Endothelial cell of umbilical vein (primary cell): ENCODE data around the gene ARHGEF12. TPM values are rescaled to one million over a fixed set of nuclear protein-coding genes. Genes with fewer than 3 reads are reported as not detected.

Experiments used
- BruUV-seq: library from RNA; stranded (reverse); fragments of 400-500 nt; replicated peaks from 2 replicates; lab custom pipeline; 2021; lab: Mats Ljungman, UMichigan
- CTCF ChIA-PET: fragments of 300-600, 350-600 bp; sonication (Branson Sonifier 250); formaldehyde crosslinking; loops from one replicate; lab custom pipeline; 2021; ENCODE audit warnings: antibody characterized with exemption, inconsistent platforms; lab: Charles Lee
- POLR2A ChIA-PET: fragments of 300-600, 350-600 bp; sonication (Branson Sonifier 250); formaldehyde crosslinking; loops from one replicate; lab custom pipeline; 2021; ENCODE audit warnings: antibody characterized with exemption, inconsistent platforms; lab: Charles Lee
- DNase-seq: peaks from one replicate; pipeline ENCODE4 v3.0.0-alpha.2; 2011; ENCODE audit warnings: low read depth, low spot score
- FAIRE-seq: peaks from 2 replicates; lab custom pipeline; 2011; peaks lifted over from hg19 to GRCh38; lab: Jason Lieb, UNC
- H2AFZ ChIP-seq: 2 replicates; pipeline ENCODE4 v1.6.0; 2012; ENCODE audit warnings: low read depth, low read length, control low read depth, inconsistent platforms
- H3K27ac ChIP-seq: 2 replicates; pipeline ENCODE4 v1.5.1; 2011; ENCODE audit warnings: low read depth, mild to moderate bottlenecking, control low read depth, low read length, moderate library complexity; ENCODE audit not compliant: insufficient read depth
- H3K27me3 ChIP-seq, 2 experiments: 2 replicates each; pipeline versions ENCODE4 v1.6.0 to v1.6.1; 2011; ENCODE audit warnings: low read length in 2 of 2, mixed read lengths in 1 of 2; ENCODE audit not compliant: control insufficient read depth in 2 of 2, insufficient read depth in 2 of 2
- H3K36me3 ChIP-seq, 2 experiments: 2 replicates in 1 of 2; 3 replicates in 1 of 2; pipeline ENCODE4 v1.5.1; 2011; ENCODE audit warnings: low read length in 2 of 2, mild to moderate bottlenecking in 1 of 2, moderate library complexity in 1 of 2; ENCODE audit not compliant: control insufficient read depth in 2 of 2, insufficient read depth in 2 of 2; ENCODE audit errors: extremely low read depth in 1 of 2
- H3K4me1 ChIP-seq: 3 replicates; pipeline ENCODE4 v1.5.1; 2011; ENCODE audit warnings: mild to moderate bottlenecking, low read length; ENCODE audit not compliant: control insufficient read depth, insufficient read depth; ENCODE audit errors: extremely low read depth
- H3K4me2 ChIP-seq: 2 replicates; pipeline ENCODE4 v1.6.1; 2011; ENCODE audit warnings: low read length, control low read depth, mixed read lengths; ENCODE audit not compliant: insufficient read depth
- H3K4me3 ChIP-seq, 3 experiments: fragments of 200-600 bp in 1 of 3; sonication (generic), shearing (Covaris generic) in 1 of 3; replicated peaks in 1 of 3; 2 replicates each; pipeline ENCODE4 v1.5.1; 2011 to 2016; ENCODE audit warnings: control low read depth in 3 of 3, low read length in 3 of 3, mild to moderate bottlenecking in 2 of 3, inconsistent platforms in 1 of 3, low read depth in 1 of 3, moderate library complexity in 1 of 3; ENCODE audit not compliant: insufficient read depth in 1 of 3
- H3K79me2 ChIP-seq: 2 replicates; pipeline ENCODE4 v1.6.0; 2012; ENCODE audit warnings: low read length, inconsistent platforms; ENCODE audit not compliant: control insufficient read depth, insufficient read depth
- H3K9ac ChIP-seq: replicated peaks from 2 replicates; pipeline ENCODE3; 2011; ENCODE audit warnings: low read length, control low read depth; ENCODE audit not compliant: insufficient read depth; ENCODE audit errors: extremely low read depth
- H3K9me1 ChIP-seq: replicated peaks from 3 replicates; pipeline ENCODE4 v1.6.0; 2011; ENCODE audit warnings: mild to moderate bottlenecking, low read length; ENCODE audit not compliant: control insufficient read depth, insufficient read depth; ENCODE audit errors: extremely low read depth
- H3K9me3 ChIP-seq: replicated peaks from 2 replicates; pipeline ENCODE4 v1.5.1; 2012; ENCODE audit warnings: low read length, inconsistent platforms; ENCODE audit not compliant: control insufficient read depth, insufficient read depth
- H4K20me1 ChIP-seq: replicated peaks from 2 replicates; pipeline ENCODE3; 2011; ENCODE audit warnings: mild to moderate bottlenecking, low read length; ENCODE audit not compliant: control insufficient read depth, insufficient read depth; ENCODE audit errors: extremely low read depth
- EZH2 ChIP-seq: IDR thresholded peaks from 2 replicates; pipeline ENCODE4 v1.6.1; 2012; ENCODE audit warnings: borderline replicate concordance, low read depth, mild to moderate bottlenecking, moderate library complexity, low read length, inconsistent platforms; ENCODE audit not compliant: severe bottlenecking
- FOS ChIP-seq: IDR thresholded peaks from 2 replicates; pipeline ENCODE4 v1.6.1; 2011; ENCODE audit warnings: mild to moderate bottlenecking, low read length, moderate library complexity, borderline replicate concordance; ENCODE audit not compliant: insufficient read depth
- GATA2 ChIP-seq: IDR thresholded peaks from 2 replicates; pipeline ENCODE4 v1.7.0; 2011; ENCODE audit warnings: low read depth, mild to moderate bottlenecking, moderate library complexity, mixed read lengths, low read length; ENCODE audit not compliant: insufficient read length, insufficient read depth
- JUN ChIP-seq: IDR thresholded peaks from 2 replicates; pipeline ENCODE4 v1.6.1; 2011; ENCODE audit warnings: borderline replicate concordance, low read depth; ENCODE audit not compliant: insufficient read length, insufficient read depth
- MYC ChIP-seq: IDR thresholded peaks from one replicate; pipeline ENCODE4 v1.6.1; 2011; ENCODE audit warnings: mild to moderate bottlenecking, low read depth, low read length
- POLR2A ChIP-seq: IDR thresholded peaks from 2 replicates; pipeline ENCODE4 v1.6.1; 2012; ENCODE audit warnings: low read depth, mild to moderate bottlenecking, control low read depth, low read length
- POLR2AphosphoS5 ChIP-seq: IDR thresholded peaks from 2 replicates; pipeline ENCODE4 v1.6.1; 2012; ENCODE audit warnings: low read depth, mild to moderate bottlenecking, control low read depth, low read length, moderate library complexity; ENCODE audit not compliant: insufficient read depth
- dilution Hi-C: fragments of 300-500 bp; cut with MboI; formaldehyde crosslinking; loops from one replicate; pipeline ENCODE4 v1.15.0; 2019; ENCODE audit warnings: low sequenced_read_pairs; ENCODE audit not compliant: extremely low pct_ligation_motif_present
- intact Hi-C: fragments of 100-400 bp; cut with micrococcal nuclease; formaldehyde crosslinking; loops from one replicate; pipeline ENCODE4 v1.10.0; 2022
- polyA plus RNA-seq, 4 experiments: library from polyadenylated mRNA; depleted of rRNA in 3 of 4; stranded (reverse) in 3 of 4; unstranded in 1 of 4; fragments of >200 nt; gene quantifications; 2 replicates each; pipeline versions ENCODE4 v1.2.1 to v1.2.3, GENCODE V29; 2011 to 2012; ENCODE audit warnings: missing spikeins in 1 of 4
- total RNA-seq: library from RNA; stranded (reverse); gene quantifications from 2 replicates; pipeline ENCODE4 v1.2.3, GENCODE V29; 2021
- TF ChIP-seq, protein P1 (sequence below), 2 donors: IDR thresholded peaks; 1 replicate in 1 of 2; 2 replicates in 1 of 2; pipeline ENCODE4 v1.5.1; 2011; ENCODE audit warnings: low read length in 2 of 2, mild to moderate bottlenecking in 2 of 2, moderate library complexity in 2 of 2, control low read depth in 1 of 2, inconsistent platforms in 1 of 2, low read depth in 1 of 2; ENCODE audit not compliant: insufficient read depth in 1 of 2; ENCODE audit errors: extremely low read depth in 1 of 2
- TF ChIP-seq, protein P2 (sequence below): IDR thresholded peaks from 2 replicates; pipeline ENCODE4 v1.6.1; 2011; ENCODE audit not compliant: insufficient read depth, insufficient read length

Gene ARHGEF12
- total and polyA plus RNA-seq, 2 donors (not counting 3 experiments of a cell fraction or from before 2014, with no cell fraction given) = 20.9 to 125 TPM

DNA sequence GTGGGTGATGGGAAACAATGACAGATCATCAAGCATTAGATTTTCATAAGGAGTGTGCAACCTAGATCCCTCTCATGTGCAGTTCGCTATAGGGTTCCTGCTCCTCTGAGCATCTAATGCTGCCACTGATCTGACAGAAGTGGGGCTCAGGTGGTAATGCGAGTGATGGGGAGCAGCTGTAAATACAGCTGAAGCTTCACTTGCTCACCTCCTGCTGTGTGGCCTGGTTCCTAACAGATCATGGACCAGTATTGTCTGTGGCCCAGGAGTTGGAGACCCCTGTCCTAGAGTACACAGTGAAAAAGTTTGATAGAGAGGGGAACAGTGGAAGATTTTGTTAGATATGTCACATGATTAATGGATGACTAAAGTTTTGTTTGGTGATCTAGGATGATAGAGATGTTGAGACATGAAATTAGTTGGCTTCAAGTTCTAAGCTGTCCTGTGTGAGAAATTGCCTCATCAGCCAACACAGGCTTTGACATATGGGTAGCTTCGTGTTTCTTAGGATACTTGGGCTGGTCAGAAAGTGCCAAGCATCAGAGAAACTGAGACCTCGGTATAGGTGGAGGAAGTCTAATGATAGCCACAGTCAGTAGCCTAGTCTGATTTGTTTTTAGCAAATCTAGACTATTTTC, 47.4 kb downstream of the ARHGEF12 start:
- Histone ChIP-seq H3K9me1 (no peaks in the 10 kb centered on the region), H3K4me3 (no peak overlapping the region), H3K9ac (no peak overlapping the region), H3K36me3 (no peaks in the 10 kb centered on the region), H3K4me1 (no peaks in the 10 kb centered on the region), H3K9me3 (no peaks in the 10 kb centered on the region), H3K4me2 (no peak overlapping the region), H2AFZ (no peak overlapping the region), H3K79me2 (peaks cover 97% of the 10 kb centered on the region), H3K27ac (no peak overlapping the region), H4K20me1 (peaks cover 31% of the 10 kb centered on the region), H3K27me3 (no peaks in the 10 kb centered on the region)
- no TSS peak for BruUV-seq
- TF ChIP-seq, protein P1, sequence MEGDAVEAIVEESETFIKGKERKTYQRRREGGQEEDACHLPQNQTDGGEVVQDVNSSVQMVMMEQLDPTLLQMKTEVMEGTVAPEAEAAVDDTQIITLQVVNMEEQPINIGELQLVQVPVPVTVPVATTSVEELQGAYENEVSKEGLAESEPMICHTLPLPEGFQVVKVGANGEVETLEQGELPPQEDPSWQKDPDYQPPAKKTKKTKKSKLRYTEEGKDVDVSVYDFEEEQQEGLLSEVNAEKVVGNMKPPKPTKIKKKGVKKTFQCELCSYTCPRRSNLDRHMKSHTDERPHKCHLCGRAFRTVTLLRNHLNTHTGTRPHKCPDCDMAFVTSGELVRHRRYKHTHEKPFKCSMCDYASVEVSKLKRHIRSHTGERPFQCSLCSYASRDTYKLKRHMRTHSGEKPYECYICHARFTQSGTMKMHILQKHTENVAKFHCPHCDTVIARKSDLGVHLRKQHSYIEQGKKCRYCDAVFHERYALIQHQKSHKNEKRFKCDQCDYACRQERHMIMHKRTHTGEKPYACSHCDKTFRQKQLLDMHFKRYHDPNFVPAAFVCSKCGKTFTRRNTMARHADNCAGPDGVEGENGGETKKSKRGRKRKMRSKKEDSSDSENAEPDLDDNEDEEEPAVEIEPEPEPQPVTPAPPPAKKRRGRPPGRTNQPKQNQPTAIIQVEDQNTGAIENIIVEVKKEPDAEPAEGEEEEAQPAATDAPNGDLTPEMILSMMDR (IDR thresholded peaks at IDR 0.05; ENCODE audit: extremely low read depth in 1 of 2, insufficient read depth in 1 of 2, low read depth in 1 of 2, low read length in 2 of 2) = no peak
- TF ChIP-seq MYC (no peak), EZH2 (no peak), GATA2 (no peak), POLR2A (no peak), FOS (no peak), JUN (no peak), POLR2AphosphoS5 (no peak)
- TF ChIP-seq, protein P2, sequence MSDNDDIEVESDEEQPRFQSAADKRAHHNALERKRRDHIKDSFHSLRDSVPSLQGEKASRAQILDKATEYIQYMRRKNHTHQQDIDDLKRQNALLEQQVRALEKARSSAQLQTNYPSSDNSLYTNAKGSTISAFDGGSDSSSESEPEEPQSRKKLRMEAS = no peak
- intact Hi-C loops (no loop called here), dilution Hi-C loops (no loop called here)
- no peak for DNase-seq
- ChIA-PET CTCF (interaction anchor here (0.7 to 1.0 kb wide), 2 partner anchors 8 to 44 kb away, joined by 3 read pairs; no protein-coding TSS in a partner anchor), POLR2A (no interaction called here)
- no peak for FAIRE-seq
